ENCODE measurements around the gene KCTD7.

DNA sequence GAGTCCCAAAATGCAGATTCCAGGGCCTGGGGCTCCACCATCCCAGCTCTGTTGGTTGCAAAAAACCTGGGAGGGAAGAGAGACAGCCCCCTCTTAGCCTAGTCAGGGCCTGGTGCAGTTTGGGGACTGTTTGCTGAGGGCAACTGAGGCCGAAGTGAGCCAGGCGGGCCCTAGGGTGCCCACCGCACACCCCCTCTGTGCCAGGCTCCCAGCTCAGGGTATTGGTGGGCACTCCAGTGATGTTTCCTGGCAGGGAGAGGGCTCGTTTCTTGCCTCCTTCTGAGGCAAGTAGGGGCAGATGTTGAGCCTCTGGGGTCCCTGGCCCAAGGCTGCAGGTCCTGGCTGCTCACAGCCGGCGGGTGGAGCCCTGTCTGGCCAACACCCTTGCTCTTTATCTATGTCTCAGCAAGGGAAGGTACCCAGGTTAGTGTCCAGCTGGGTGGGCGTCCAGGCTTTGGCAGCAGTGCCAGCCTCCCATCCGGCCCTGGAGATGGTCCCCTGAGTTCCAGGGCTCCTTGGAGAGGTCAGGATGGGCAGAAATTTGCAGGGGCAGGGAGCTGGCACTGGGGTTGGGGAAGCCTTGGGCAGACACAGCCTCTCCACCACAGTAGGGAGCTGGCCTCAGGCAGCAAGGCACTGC, 37.8 kb downstream of the KCTD7 start:
- TF ChIP-seq POLR2A (IDR thresholded peaks at IDR 0.05) = no peak
- TF ChIP-seq, protein P1, sequence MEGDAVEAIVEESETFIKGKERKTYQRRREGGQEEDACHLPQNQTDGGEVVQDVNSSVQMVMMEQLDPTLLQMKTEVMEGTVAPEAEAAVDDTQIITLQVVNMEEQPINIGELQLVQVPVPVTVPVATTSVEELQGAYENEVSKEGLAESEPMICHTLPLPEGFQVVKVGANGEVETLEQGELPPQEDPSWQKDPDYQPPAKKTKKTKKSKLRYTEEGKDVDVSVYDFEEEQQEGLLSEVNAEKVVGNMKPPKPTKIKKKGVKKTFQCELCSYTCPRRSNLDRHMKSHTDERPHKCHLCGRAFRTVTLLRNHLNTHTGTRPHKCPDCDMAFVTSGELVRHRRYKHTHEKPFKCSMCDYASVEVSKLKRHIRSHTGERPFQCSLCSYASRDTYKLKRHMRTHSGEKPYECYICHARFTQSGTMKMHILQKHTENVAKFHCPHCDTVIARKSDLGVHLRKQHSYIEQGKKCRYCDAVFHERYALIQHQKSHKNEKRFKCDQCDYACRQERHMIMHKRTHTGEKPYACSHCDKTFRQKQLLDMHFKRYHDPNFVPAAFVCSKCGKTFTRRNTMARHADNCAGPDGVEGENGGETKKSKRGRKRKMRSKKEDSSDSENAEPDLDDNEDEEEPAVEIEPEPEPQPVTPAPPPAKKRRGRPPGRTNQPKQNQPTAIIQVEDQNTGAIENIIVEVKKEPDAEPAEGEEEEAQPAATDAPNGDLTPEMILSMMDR (IDR thresholded peaks at IDR 0.05) = no peak

Data from breast epithelium (tissue), 3 donors.